Measurements from ENCODE around the gene OTOA. TPM values are rescaled to one million over a fixed set of nuclear protein-coding genes. Genes with fewer than 3 reads are reported as not detected.

The OTOA gene
- total RNA-seq, 1 experiment from 2014 or later = 0.11 TPM

- H2BK20ac ChIP-seq (ENCODE audit: low read depth, low read length, poor library complexity, severe bottlenecking) = no peak overlapping the region
- H3K9me3 Mint-ChIP-seq = no peaks in the 10 kb centered on the region
- no peaks in the 10 kb centered on the region for H3K4me1 Mint-ChIP-seq
- no peak overlapping the region for H3K4me2 ChIP-seq (ENCODE audit: insufficient read depth, insufficient read length, low read length)
- no peaks in the 10 kb centered on the region for H3K79me1 ChIP-seq (ENCODE audit: insufficient read depth, low read depth, low read length, poor library complexity, severe bottlenecking)
- DNase-seq = no peak
- no peak overlapping the region for H4K8ac ChIP-seq (replicated peaks; ENCODE audit: insufficient read length, low read depth, low read length)
- H3K14ac ChIP-seq (ENCODE audit: insufficient read depth, low read length) = no peak overlapping the region
- H3K4me3 Mint-ChIP-seq = no peak overlapping the region
- 0 out of 7 replicates have a peak overlapping the region, but pooled peaks of 1 of the 3 experiments have one; percentile 17 for H3K27ac Mint-ChIP-seq
- H2AK5ac ChIP-seq (ENCODE audit: insufficient read length, low read length) = no peak overlapping the region
- H2AFZ ChIP-seq (ENCODE audit: low read length) = no peak overlapping the region
- no peak overlapping the region for H3K4ac ChIP-seq (ENCODE audit: low read depth, low read length)
- H3T11ph ChIP-seq (ENCODE audit: low read length) = no peak overlapping the region
- no peaks in the 10 kb centered on the region for H3K27me3 Mint-ChIP-seq (ENCODE audit: low read depth)
- H3K4me1 ChIP-seq (ENCODE audit: insufficient read depth, low read length) = no peaks in the 10 kb centered on the region
- H3K79me2 ChIP-seq (ENCODE audit: insufficient read depth, low read length) = peaks cover 1% of the 10 kb centered on the region; the same call in 1 of the 2 replicates
- H3K27ac ChIP-seq (ENCODE audit: insufficient read length, low read depth, low read length) = no peak overlapping the region
- H3K18ac ChIP-seq (ENCODE audit: insufficient read length, low read depth, low read length) = no peak overlapping the region
- no peak for TF ChIP-seq CTCF (conservative IDR thresholded peaks at IDR 0.05)
- H3K23ac ChIP-seq (ENCODE audit: insufficient read length, low read depth, low read length) = no peak overlapping the region
- H3K27me3 ChIP-seq (ENCODE audit: insufficient read depth, low read length) = no peaks in the 10 kb centered on the region
- no peak overlapping the region for H3K9ac ChIP-seq (ENCODE audit: extremely low read depth, insufficient read length, low read length)
- no peak overlapping the region for H2BK5ac ChIP-seq (ENCODE audit: insufficient read length, low read length)
- no peaks in the 10 kb centered on the region for H3K9me3 ChIP-seq (ENCODE audit: control insufficient read depth, low read depth, low read length)
- H3K36me3 Mint-ChIP-seq (ENCODE audit: insufficient read depth in 1 of 3, low read depth in 3 of 3) = no peaks in the 10 kb centered on the region
- no peak overlapping the region for H2BK15ac ChIP-seq (ENCODE audit: low read depth, low read length)
- H4K91ac ChIP-seq (ENCODE audit: insufficient read length, low read depth, low read length) = no peak overlapping the region
- WGBS (ENCODE audit: extremely low coverage, insufficient read length, low lambda C conversion rate) = no CpG with 5 or more reads among the region's 9 CpGs
- no peak overlapping the region for H3K56ac ChIP-seq (ENCODE audit: insufficient read length, low read depth, low read length)
- no peaks in the 10 kb centered on the region for H4K20me1 ChIP-seq (ENCODE audit: control insufficient read depth, insufficient read depth, insufficient read length)
- H2BK120ac ChIP-seq (ENCODE audit: low read depth, low read length, poor library complexity, severe bottlenecking) = no peak overlapping the region
- H4K5ac ChIP-seq (ENCODE audit: insufficient read length, low read depth, low read length) = no peak overlapping the region
- no peak overlapping the region for H2BK12ac ChIP-seq (ENCODE audit: insufficient read length, low read depth, low read length)
- H3K23me2 ChIP-seq (ENCODE audit: insufficient read length, low read depth, low read length, poor library complexity, severe bottlenecking) = no peaks in the 10 kb centered on the region
Observed at GRCh38 chr16:21645261-21645721, 18.5 kb upstream of the OTOA start.

Data from H9 (cell line).